ENCODE data around the gene UGT2B7. TPM values are rescaled to one million over a fixed set of nuclear protein-coding genes. Genes with fewer than 3 reads are reported as not detected.

Gene UGT2B7
- not detected in 2 replicates for total RNA-seq

GRCh38 chr4:69096111-69096656 lies at the start of gene UGT2B7:
Gene UGT2B7, plus strand, starts transcription at chr4:69096474. Its CDS starts 47 bp downstream, at chr4:69096521.

Other genes with a start within 250 kb of the UGT2B7 start
- gene UGT2A3, start 144.7 kb upstream of the UGT2B7 start, total RNA-seq, result not detected in 2 replicates
- not detected in 2 replicates for gene UGT2B11, start 118.3 kb downstream of the UGT2B7 start, total RNA-seq
- gene UGT2B28, start 184.0 kb downstream of the UGT2B7 start, total RNA-seq, result not detected in 2 replicates

All from smooth muscle cell of the pulmonary artery (primary cell).